HEK293 (cell line): ENCODE measurements around the gene VPS11.

Experiments used
- ZNF157 ChIP-seq: fragments of 450-650 bp; formaldehyde crosslinking; IDR thresholded peaks from 2 replicates; pipeline ENCODE4 v1.5.1; 2016; ENCODE audit warnings: missing biosample characterization, missing genetic modification characterization
- ZNF433 ChIP-seq: fragments of 450-650 bp; formaldehyde crosslinking; IDR thresholded peaks from 2 replicates; pipeline ENCODE4 v1.5.1; 2016; ENCODE audit warnings: missing biosample characterization, missing genetic modification characterization, low read depth
- TF ChIP-seq, protein P1 (sequence below): fragments of 450-650 bp; formaldehyde crosslinking; IDR thresholded peaks from 2 replicates; pipeline ENCODE4 v1.5.1; 2016; ENCODE audit warnings: missing biosample characterization, missing genetic modification characterization
- TF ChIP-seq, protein P2 (sequence below): fragments of 450-650 bp; formaldehyde crosslinking; IDR thresholded peaks from 2 replicates; pipeline ENCODE4 v1.5.1; 2016; ENCODE audit warnings: missing biosample characterization, missing genetic modification characterization, borderline replicate concordance
- TF ChIP-seq, protein P3 (sequence below): fragments of 450-650 bp; formaldehyde crosslinking; IDR thresholded peaks from 2 replicates; pipeline ENCODE4 v1.5.1; 2017; ENCODE audit warnings: missing biosample characterization, mild to moderate bottlenecking, missing genetic modification characterization, moderate library complexity
- TF ChIP-seq, protein P4 (sequence below): fragments of 450-650 bp; formaldehyde crosslinking; IDR thresholded peaks from 2 replicates; pipeline ENCODE4 v1.5.1; 2016; ENCODE audit warnings: missing biosample characterization, missing genetic modification characterization

DNA sequence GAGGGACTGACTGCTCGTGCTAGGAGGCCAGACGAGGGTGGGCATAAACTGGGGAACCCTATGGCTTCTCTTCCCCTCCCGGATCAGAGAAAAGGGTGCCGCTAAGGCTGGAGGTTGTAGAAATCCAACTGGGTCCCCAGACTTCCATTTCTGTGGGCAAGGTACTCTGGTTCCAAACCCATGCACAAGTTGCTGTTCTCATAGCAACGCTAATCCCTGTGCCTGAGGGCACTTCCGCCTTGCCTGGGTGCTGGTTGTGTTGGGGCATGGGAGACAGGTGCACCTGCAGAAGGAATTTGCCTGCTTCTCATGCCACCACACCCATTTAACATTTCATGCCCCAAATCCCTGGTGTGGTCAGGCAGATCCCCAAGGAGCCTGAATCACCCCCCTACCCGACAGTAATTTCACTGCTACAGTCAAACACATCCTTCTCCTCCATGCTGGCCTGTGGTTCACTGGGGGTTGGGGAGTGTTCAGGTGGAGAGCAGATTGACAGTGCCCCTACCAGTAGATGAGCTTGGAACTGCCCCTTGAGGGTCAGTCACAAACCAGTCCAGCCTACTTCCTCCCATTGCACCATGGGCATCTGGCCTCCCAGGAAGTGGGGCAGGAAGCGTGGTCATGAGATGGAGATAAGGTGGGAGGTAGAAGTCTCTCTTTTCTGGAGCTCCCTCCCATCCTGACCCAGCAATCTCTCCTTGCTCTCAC, 40.7 kb downstream of the VPS11 start:
- TF ChIP-seq, protein P1, sequence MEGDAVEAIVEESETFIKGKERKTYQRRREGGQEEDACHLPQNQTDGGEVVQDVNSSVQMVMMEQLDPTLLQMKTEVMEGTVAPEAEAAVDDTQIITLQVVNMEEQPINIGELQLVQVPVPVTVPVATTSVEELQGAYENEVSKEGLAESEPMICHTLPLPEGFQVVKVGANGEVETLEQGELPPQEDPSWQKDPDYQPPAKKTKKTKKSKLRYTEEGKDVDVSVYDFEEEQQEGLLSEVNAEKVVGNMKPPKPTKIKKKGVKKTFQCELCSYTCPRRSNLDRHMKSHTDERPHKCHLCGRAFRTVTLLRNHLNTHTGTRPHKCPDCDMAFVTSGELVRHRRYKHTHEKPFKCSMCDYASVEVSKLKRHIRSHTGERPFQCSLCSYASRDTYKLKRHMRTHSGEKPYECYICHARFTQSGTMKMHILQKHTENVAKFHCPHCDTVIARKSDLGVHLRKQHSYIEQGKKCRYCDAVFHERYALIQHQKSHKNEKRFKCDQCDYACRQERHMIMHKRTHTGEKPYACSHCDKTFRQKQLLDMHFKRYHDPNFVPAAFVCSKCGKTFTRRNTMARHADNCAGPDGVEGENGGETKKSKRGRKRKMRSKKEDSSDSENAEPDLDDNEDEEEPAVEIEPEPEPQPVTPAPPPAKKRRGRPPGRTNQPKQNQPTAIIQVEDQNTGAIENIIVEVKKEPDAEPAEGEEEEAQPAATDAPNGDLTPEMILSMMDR (tag by site-specific recombination), result no peak
- TF ChIP-seq ZNF433 (tag by site-specific recombination) (no peak), ZNF157 (tag by site-specific recombination) (no peak)
- TF ChIP-seq, protein P2, sequence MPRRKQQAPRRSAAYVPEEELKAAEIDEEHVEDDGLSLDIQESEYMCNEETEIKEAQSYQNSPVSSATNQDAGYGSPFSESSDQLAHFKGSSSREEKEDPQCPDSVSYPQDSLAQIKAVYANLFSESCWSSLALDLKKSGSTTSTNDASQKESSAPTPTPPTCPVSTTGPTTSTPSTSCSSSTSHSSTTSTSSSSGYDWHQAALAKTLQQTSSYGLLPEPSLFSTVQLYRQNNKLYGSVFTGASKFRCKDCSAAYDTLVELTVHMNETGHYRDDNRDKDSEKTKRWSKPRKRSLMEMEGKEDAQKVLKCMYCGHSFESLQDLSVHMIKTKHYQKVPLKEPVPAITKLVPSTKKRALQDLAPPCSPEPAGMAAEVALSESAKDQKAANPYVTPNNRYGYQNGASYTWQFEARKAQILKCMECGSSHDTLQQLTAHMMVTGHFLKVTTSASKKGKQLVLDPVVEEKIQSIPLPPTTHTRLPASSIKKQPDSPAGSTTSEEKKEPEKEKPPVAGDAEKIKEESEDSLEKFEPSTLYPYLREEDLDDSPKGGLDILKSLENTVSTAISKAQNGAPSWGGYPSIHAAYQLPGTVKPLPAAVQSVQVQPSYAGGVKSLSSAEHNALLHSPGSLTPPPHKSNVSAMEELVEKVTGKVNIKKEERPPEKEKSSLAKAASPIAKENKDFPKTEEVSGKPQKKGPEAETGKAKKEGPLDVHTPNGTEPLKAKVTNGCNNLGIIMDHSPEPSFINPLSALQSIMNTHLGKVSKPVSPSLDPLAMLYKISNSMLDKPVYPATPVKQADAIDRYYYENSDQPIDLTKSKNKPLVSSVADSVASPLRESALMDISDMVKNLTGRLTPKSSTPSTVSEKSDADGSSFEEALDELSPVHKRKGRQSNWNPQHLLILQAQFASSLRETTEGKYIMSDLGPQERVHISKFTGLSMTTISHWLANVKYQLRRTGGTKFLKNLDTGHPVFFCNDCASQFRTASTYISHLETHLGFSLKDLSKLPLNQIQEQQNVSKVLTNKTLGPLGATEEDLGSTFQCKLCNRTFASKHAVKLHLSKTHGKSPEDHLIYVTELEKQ (tag by site-specific recombination), result no peak
- TF ChIP-seq, protein P3, sequence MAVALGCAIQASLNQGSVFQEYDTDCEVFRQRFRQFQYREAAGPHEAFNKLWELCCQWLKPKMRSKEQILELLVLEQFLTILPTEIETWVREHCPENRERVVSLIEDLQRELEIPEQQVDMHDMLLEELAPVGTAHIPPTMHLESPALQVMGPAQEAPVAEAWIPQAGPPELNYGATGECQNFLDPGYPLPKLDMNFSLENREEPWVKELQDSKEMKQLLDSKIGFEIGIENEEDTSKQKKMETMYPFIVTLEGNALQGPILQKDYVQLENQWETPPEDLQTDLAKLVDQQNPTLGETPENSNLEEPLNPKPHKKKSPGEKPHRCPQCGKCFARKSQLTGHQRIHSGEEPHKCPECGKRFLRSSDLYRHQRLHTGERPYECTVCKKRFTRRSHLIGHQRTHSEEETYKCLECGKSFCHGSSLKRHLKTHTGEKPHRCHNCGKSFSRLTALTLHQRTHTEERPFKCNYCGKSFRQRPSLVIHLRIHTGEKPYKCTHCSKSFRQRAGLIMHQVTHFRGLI (tag by site-specific recombination), result no peak
- TF ChIP-seq, protein P4, sequence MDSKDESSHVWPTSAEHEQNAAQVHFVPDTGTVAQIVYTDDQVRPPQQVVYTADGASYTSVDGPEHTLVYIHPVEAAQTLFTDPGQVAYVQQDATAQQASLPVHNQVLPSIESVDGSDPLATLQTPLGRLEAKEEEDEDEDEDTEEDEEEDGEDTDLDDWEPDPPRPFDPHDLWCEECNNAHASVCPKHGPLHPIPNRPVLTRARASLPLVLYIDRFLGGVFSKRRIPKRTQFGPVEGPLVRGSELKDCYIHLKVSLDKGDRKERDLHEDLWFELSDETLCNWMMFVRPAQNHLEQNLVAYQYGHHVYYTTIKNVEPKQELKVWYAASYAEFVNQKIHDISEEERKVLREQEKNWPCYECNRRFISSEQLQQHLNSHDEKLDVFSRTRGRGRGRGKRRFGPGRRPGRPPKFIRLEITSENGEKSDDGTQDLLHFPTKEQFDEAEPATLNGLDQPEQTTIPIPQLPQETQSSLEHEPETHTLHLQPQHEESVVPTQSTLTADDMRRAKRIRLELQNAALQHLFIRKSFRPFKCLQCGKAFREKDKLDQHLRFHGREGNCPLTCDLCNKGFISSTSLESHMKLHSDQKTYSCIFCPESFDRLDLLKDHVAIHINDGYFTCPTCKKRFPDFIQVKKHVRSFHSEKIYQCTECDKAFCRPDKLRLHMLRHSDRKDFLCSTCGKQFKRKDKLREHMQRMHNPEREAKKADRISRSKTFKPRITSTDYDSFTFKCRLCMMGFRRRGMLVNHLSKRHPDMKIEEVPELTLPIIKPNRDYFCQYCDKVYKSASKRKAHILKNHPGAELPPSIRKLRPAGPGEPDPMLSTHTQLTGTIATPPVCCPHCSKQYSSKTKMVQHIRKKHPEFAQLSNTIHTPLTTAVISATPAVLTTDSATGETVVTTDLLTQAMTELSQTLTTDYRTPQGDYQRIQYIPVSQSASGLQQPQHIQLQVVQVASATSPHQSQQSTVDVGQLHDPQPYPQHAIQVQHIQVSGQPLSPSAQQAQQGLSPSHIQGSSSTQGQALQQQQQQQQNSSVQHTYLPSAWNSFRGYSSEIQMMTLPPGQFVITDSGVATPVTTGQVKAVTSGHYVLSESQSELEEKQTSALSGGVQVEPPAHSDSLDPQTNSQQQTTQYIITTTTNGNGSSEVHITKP (tag by site-specific recombination), result no peak
